Measurements from ENCODE around the gene PRPF19. TPM values are rescaled to one million over a fixed set of nuclear protein-coding genes. Genes with fewer than 3 reads are reported as not detected.

Gene PRPF19
- total and polyA plus RNA-seq, 9 of the 15 experiments (the other 6 are each of a cell fraction or from before 2014, with no cell fraction given) = 9.4 to 212 (median 73.2) TPM

DNA sequence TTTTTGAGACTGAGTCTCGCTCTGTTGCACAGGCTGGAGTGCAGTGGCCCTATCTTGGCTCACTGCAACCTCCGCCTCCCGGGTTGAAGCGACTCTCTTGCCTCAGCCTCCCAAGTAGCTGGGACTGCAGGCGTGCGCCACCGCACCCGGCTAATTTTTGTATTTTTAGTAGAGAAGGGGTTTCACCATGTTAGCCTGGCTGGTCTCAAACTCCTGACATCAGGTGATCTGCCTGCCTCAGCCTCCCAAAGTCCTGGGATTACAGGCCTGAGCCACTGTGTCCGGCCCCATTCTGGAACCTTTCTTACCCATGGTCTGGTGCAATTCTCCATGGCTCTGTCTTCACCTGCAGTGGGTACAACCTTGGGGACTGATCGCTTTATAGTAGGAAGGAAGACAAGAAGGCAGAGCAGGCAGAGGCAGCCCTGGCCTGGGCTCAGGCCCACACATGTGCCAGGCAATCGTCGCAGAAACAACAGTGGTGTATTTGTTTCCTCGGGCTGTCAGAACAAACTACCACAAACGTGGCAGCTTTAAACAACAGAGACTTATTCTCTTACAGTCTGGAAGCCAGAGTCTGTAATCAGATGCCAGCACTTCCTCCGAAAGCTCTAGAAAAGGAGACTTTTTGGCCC lies 46.7 kb downstream of the PRPF19 start (continued):
- TF ChIP-seq ATF2 (CRISPR knock-in tag; IDR thresholded peaks at IDR 0.05) (no peak), ZEB2 (IDR thresholded peaks at IDR 0.05) (no peak), HDAC3 (IDR thresholded peaks at IDR 0.05; ENCODE audit: borderline replicate concordance, partially characterized antibody) (no peak)
- TF ChIP-seq, protein P1, sequence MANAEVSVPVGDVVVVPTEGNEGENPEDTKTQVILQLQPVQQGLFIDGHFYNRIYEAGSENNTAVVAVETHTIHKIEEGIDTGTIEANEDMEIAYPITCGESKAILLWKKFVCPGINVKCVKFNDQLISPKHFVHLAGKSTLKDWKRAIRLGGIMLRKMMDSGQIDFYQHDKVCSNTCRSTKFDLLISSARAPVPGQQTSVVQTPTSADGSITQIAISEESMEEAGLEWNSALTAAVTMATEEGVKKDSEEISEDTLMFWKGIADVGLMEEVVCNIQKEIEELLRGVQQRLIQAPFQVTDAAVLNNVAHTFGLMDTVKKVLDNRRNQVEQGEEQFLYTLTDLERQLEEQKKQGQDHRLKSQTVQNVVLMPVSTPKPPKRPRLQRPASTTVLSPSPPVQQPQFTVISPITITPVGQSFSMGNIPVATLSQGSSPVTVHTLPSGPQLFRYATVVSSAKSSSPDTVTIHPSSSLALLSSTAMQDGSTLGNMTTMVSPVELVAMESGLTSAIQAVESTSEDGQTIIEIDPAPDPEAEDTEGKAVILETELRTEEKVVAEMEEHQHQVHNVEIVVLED (CRISPR knock-in tag; IDR thresholded peaks at IDR 0.05) = no peak

GRCh38 chr11:60858731-60859464 lies 47.5 kb downstream of the PRPF19 start:
- no peak for FAIRE-seq
- Histone ChIP-seq H3K9ac (ENCODE audit: insufficient read depth in 1 of 2, low read depth in 2 of 2, low read length in 2 of 2) (no peak overlapping the region), H3K4me1 (replicated peaks in 1 of 2; ENCODE audit: control insufficient read depth in 2 of 2, insufficient read depth in 2 of 2, low read length in 2 of 2) (peaks cover 39 to 46% of the 10 kb centered on the region in 2 experiments), H3K4me3 (no peak overlapping the region), H2AFZ (ENCODE audit: low read depth, low read length) (no peak overlapping the region), H3K36me3 (ENCODE audit: control insufficient read depth, insufficient read depth, low read length) (no peaks in the 10 kb centered on the region), H3K27me3 (ENCODE audit: control insufficient read depth in 2 of 2, insufficient read depth in 2 of 2, low read length in 2 of 2) (no peaks in the 10 kb centered on the region), H4K20me1 (replicated peaks; ENCODE audit: control insufficient read depth, insufficient read depth, low read length) (no peaks in the 10 kb centered on the region), H3K79me2 (ENCODE audit: control insufficient read depth, insufficient read depth, low read length) (peaks cover 5% of the 10 kb centered on the region; the same call in 1 of the 3 replicates), H3K4me2 (ENCODE audit: insufficient read depth, low read length) (no peak overlapping the region), H3K27ac (ENCODE audit: extremely low read depth, low read depth, low read length) (no peak overlapping the region), H3K9me3 (replicated peaks; ENCODE audit: control insufficient read depth, insufficient read depth, low read depth, low read length) (no peaks in the 10 kb centered on the region), H3K9me1 (ENCODE audit: control insufficient read depth, insufficient read depth, low read length) (peaks cover 4% of the 10 kb centered on the region)
- CTCF ChIA-PET (ENCODE audit: low intra/inter-chr PET ratio) = no interaction called here
- intact Hi-C loops (cut with micrococcal nuclease) (no loop called here), in situ Hi-C loops (cut with MboI) (no loop called here)
- POLR2A ChIA-PET = interaction anchor here (1.4 kb wide), 1 partner anchor 11 kb away, joined by 4 read pairs; no protein-coding TSS in a partner anchor
- no peak for DNase-seq (ENCODE audit: extremely low read depth in 1 of 4, low spot score in 3 of 4)
- BruUV-seq (replicated peaks) = no TSS peak
- no peak for TF ChIP-seq TCF7 (IDR thresholded peaks at IDR 0.05; ENCODE audit: borderline replicate concordance)
- no peak for TF ChIP-seq CBFB (CRISPR knock-in tag; IDR thresholded peaks at IDR 0.05)
- no peak for TF ChIP-seq SIX5 (IDR thresholded peaks at IDR 0.05; ENCODE audit: borderline replicate concordance in 1 of 2, insufficient read depth in 1 of 2, low read depth in 1 of 2, low read length in 2 of 2)
- 76% methylated on average over 4 of the region's 4 CpGs for WGBS (ENCODE audit: insufficient coverage, low coverage, missing lambda C conversion rate)
- ATAC-seq = no peak
